OCI-LY7 (cell line): ENCODE results near the gene EPHB4.

Experiments
- CTCF ChIP-seq: fragments of 200-600 bp; sonication (generic); conservative IDR thresholded peaks from 2 replicates; pipeline ENCODE4 v1.5.1; 2014; ENCODE audit warnings: mild to moderate bottlenecking, antibody characterized with exemption, low read length, moderate library complexity, mixed read lengths
- EZH2phosphoT487 ChIP-seq: fragments of 200-600 bp; sonication (generic); IDR thresholded peaks from 2 replicates; pipeline ENCODE4 v1.6.1; 2018; ENCODE audit warnings: low read depth, borderline replicate concordance, mild to moderate bottlenecking, mixed run types, antibody characterized with exemption, low read length, moderate library complexity, mixed read lengths

GRCh38 chr7:100835903-100836811 lies 8.8 kb upstream of the EPHB4 start:
- TF ChIP-seq CTCF (no peak), EZH2phosphoT487 (no peak)
